Neural cell (in vitro differentiated cells): ENCODE results near the gene CRTAC1. TPM values are rescaled to one million over a fixed set of nuclear protein-coding genes. Genes with fewer than 3 reads are reported as not detected.

ENCODE experiments used
- H2AFZ ChIP-seq: fragments of 200-600, 300-800 bp; sonication (generic), shearing (Covaris generic); 2 replicates; pipeline ENCODE4 v1.6.0; 2014; ENCODE audit warnings: low read depth, mild to moderate bottlenecking, antibody characterized with exemption, low read length, moderate library complexity
- H3F3A ChIP-seq: fragments of 200-600 bp; shearing (Covaris generic); 2 replicates; pipeline ENCODE4 v1.6.1; 2016; ENCODE audit warnings: mild to moderate bottlenecking, moderate library complexity, mixed read lengths, antibody characterized with exemption, low read length; ENCODE audit not compliant: insufficient read depth, poor library complexity, severe bottlenecking
- H3K27ac ChIP-seq: fragments of 200-600, 300-800 bp; sonication (generic), shearing (Covaris generic); 2 replicates; pipeline ENCODE4 v1.5.1; 2014; ENCODE audit warnings: mild to moderate bottlenecking, low read length, moderate library complexity
- H3K27me3 ChIP-seq: fragments of 300-800, 200-600 bp; sonication (generic), shearing (Covaris generic); 2 replicates; pipeline ENCODE4 v1.6.0; 2014; ENCODE audit warnings: mild to moderate bottlenecking, low read depth, low read length, moderate library complexity; ENCODE audit not compliant: insufficient read depth
- H3K36me3 ChIP-seq: fragments of 300-800, 200-600 bp; sonication (generic), shearing (Covaris generic); 2 replicates; pipeline ENCODE4 v1.5.1; 2014; ENCODE audit warnings: mild to moderate bottlenecking, antibody characterized with exemption, low read length, moderate library complexity; ENCODE audit not compliant: insufficient read depth
- H3K4me2 ChIP-seq: fragments of 300-800, 200-600 bp; sonication (generic), shearing (Covaris generic); 2 replicates; pipeline ENCODE4 v1.6.0; 2014; ENCODE audit warnings: mild to moderate bottlenecking, low read length
- H3K4me3 ChIP-seq: fragments of 300-800, 200-600 bp; sonication (generic), shearing (Covaris generic); 2 replicates; pipeline ENCODE4 v1.5.1; 2014; ENCODE audit warnings: mild to moderate bottlenecking, low read length, moderate library complexity
- H3K79me2 ChIP-seq: fragments of 200-600 bp; shearing (Covaris generic); replicated peaks from 2 replicates; pipeline ENCODE4 v1.6.0; 2014; ENCODE audit warnings: mild to moderate bottlenecking, low read length, moderate library complexity; ENCODE audit not compliant: insufficient read depth
- H3K9ac ChIP-seq: fragments of 300-800, 200-600 bp; sonication (generic), shearing (Covaris generic); 2 replicates; pipeline ENCODE4 v1.6.1; 2016; ENCODE audit warnings: mild to moderate bottlenecking, low read length, mixed read lengths
- H3K9me2 ChIP-seq: fragments of 200-600 bp; shearing (Covaris generic); 2 replicates; pipeline ENCODE4 v1.6.1; 2016; ENCODE audit warnings: mild to moderate bottlenecking, low read length, mixed read lengths; ENCODE audit not compliant: insufficient read depth
- H3K9me3 ChIP-seq: fragments of 200-600, 300-800 bp; sonication (generic), shearing (Covaris generic); 2 replicates; pipeline ENCODE4 v1.6.1; 2016; ENCODE audit warnings: mild to moderate bottlenecking, mixed run types, low read length, moderate library complexity, mixed read lengths
- H4K20me1 ChIP-seq: fragments of 200-600 bp; shearing (Covaris generic); 2 replicates; pipeline ENCODE4 v1.6.1; 2016; ENCODE audit warnings: mild to moderate bottlenecking, mixed run types; ENCODE audit not compliant: insufficient read depth
- EP300 ChIP-seq: fragments of 450-650 bp; conservative IDR thresholded peaks from 2 replicates; pipeline ENCODE4 v1.6.1; 2014; ENCODE audit warnings: antibody characterized with exemption, mild to moderate bottlenecking, moderate library complexity; ENCODE audit not compliant: poor library complexity, severe bottlenecking
- EZH2 ChIP-seq: fragments of 200-600, 300-800 bp; shearing (Covaris generic), sonication (generic); IDR thresholded peaks from 2 replicates; pipeline ENCODE4 v1.6.1; 2014; ENCODE audit warnings: antibody characterized with exemption, low read length, borderline replicate concordance, mild to moderate bottlenecking; ENCODE audit not compliant: insufficient read depth, poor library complexity, severe bottlenecking
- MXI1 ChIP-seq: fragments of 450-650 bp; conservative IDR thresholded peaks from 2 replicates; pipeline ENCODE4 v1.6.1; 2014; ENCODE audit warnings: antibody characterized with exemption, mild to moderate bottlenecking; ENCODE audit not compliant: poor library complexity, severe bottlenecking
- POLR2AphosphoS5 ChIP-seq: IDR thresholded peaks from 2 replicates; pipeline ENCODE4 v1.6.1; 2012
- RAD21 ChIP-seq: fragments of 450-650 bp; conservative IDR thresholded peaks from 2 replicates; pipeline ENCODE4 v1.6.1; 2014; ENCODE audit warnings: antibody characterized with exemption, mild to moderate bottlenecking, moderate library complexity
- SMC3 ChIP-seq: fragments of 450-650 bp; conservative IDR thresholded peaks from 2 replicates; pipeline ENCODE4 v1.6.1; 2014; ENCODE audit warnings: antibody characterized with exemption, mild to moderate bottlenecking, moderate library complexity; ENCODE audit not compliant: poor library complexity
- TAF1 ChIP-seq: IDR thresholded peaks from 2 replicates; pipeline ENCODE4 v1.6.1; 2012; ENCODE audit warnings: low read depth
- polyA plus RNA-seq: library from polyadenylated mRNA; depleted of rRNA; stranded (reverse); fragments of >200 nt; gene quantifications from 2 replicates; pipeline ENCODE4 v1.2.3, GENCODE V29; 2014
- TF ChIP-seq, protein P1 (sequence below): IDR thresholded peaks from 2 replicates; pipeline ENCODE4 v1.6.1; 2012; ENCODE audit warnings: borderline replicate concordance
- TF ChIP-seq, protein P2 (sequence below): fragments of 450-650 bp; IDR thresholded peaks from 2 replicates; pipeline ENCODE4 v1.5.1; 2014; ENCODE audit warnings: antibody characterized with exemption, mild to moderate bottlenecking, moderate library complexity; ENCODE audit not compliant: poor library complexity, severe bottlenecking

Gene CRTAC1
- polyA plus RNA-seq, 1 donor from 2014 or later: 1.1 TPM

DNA sequence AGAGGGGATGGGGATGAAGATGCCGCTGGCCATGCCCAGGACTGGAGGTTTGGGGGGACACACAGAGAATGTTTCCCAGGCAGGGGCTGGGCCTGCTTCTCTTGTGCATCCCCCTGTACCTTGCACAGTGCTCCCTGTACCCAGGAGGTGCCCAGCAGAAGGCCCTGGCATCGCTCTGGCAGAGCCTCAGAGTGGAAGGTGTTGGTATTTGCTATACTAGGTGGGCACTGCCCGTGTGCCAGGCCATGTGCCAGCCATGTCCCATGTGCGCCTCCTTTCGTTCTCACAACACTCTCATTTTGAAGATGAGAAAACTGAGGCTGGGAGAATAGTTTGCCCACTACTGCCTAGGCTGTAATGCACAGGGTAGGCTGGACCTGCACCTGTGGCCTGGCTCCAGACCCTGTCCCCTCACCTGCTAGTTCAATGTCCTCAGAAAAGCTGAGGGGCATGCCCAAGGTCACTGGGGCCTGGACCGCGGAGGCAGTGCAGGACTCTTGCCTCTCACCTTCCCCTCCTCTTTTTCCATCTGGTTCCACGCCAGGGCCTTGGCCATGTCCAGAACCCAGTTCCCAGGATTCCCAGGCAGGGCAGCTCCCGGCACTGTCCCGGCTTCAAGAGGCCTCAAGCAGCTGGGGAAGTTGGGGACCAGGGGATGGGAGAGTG, 116.1 kb downstream of the CRTAC1 start:
- TF ChIP-seq TAF1 (no peak), EP300 (no peak), RAD21 (no peak), MXI1 (no peak), POLR2AphosphoS5 (no peak), EZH2 (no peak)
- TF ChIP-seq, protein P1, sequence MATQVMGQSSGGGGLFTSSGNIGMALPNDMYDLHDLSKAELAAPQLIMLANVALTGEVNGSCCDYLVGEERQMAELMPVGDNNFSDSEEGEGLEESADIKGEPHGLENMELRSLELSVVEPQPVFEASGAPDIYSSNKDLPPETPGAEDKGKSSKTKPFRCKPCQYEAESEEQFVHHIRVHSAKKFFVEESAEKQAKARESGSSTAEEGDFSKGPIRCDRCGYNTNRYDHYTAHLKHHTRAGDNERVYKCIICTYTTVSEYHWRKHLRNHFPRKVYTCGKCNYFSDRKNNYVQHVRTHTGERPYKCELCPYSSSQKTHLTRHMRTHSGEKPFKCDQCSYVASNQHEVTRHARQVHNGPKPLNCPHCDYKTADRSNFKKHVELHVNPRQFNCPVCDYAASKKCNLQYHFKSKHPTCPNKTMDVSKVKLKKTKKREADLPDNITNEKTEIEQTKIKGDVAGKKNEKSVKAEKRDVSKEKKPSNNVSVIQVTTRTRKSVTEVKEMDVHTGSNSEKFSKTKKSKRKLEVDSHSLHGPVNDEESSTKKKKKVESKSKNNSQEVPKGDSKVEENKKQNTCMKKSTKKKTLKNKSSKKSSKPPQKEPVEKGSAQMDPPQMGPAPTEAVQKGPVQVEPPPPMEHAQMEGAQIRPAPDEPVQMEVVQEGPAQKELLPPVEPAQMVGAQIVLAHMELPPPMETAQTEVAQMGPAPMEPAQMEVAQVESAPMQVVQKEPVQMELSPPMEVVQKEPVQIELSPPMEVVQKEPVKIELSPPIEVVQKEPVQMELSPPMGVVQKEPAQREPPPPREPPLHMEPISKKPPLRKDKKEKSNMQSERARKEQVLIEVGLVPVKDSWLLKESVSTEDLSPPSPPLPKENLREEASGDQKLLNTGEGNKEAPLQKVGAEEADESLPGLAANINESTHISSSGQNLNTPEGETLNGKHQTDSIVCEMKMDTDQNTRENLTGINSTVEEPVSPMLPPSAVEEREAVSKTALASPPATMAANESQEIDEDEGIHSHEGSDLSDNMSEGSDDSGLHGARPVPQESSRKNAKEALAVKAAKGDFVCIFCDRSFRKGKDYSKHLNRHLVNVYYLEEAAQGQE: no peak
- TF ChIP-seq, protein P2, sequence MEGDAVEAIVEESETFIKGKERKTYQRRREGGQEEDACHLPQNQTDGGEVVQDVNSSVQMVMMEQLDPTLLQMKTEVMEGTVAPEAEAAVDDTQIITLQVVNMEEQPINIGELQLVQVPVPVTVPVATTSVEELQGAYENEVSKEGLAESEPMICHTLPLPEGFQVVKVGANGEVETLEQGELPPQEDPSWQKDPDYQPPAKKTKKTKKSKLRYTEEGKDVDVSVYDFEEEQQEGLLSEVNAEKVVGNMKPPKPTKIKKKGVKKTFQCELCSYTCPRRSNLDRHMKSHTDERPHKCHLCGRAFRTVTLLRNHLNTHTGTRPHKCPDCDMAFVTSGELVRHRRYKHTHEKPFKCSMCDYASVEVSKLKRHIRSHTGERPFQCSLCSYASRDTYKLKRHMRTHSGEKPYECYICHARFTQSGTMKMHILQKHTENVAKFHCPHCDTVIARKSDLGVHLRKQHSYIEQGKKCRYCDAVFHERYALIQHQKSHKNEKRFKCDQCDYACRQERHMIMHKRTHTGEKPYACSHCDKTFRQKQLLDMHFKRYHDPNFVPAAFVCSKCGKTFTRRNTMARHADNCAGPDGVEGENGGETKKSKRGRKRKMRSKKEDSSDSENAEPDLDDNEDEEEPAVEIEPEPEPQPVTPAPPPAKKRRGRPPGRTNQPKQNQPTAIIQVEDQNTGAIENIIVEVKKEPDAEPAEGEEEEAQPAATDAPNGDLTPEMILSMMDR: no peak
- H3K79me2 ChIP-seq: no peaks in the 10 kb centered on the region
- no peaks in the 10 kb centered on the region for H3K27me3 ChIP-seq
- H3F3A ChIP-seq: no peaks in the 10 kb centered on the region
- H4K20me1 ChIP-seq: no peaks in the 10 kb centered on the region
- no peaks in the 10 kb centered on the region for H3K36me3 ChIP-seq
- no peaks in the 10 kb centered on the region for H3K9me3 ChIP-seq
- H2AFZ ChIP-seq: no peak overlapping the region
- H3K27ac ChIP-seq: no peak overlapping the region
- no peak overlapping the region for H3K4me2 ChIP-seq
- H3K9ac ChIP-seq: no peak overlapping the region
- H3K4me3 ChIP-seq: no peak overlapping the region
- H3K9me2 ChIP-seq: no peaks in the 10 kb centered on the region

DNA sequence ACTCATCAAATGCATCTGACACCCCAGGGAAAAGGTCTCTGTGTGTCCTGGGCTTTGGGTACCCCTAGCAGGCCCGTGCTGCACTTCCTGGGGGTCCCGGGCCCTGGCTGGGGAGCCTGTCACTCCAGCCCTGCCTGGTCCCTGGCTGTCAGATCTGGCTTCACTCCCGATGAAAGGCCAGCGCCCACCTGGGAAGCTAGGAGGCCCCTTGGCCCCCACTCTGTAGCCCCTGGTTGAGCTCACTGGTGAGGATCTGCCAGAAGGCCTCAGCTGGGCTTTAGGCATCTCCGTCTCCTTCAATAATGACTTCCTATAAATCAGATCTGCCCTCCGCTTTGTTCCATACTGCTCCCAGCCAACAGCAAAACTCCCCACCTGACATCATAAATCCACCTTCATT, 116.8 kb downstream of the CRTAC1 start:
- Histone ChIP-seq H3K79me2 (no peaks in the 10 kb centered on the region), H3K4me3 (no peak overlapping the region), H3K27ac (no peak overlapping the region), H3F3A (no peaks in the 10 kb centered on the region), H3K36me3 (no peaks in the 10 kb centered on the region), H3K4me2 (no peak overlapping the region), H3K9me2 (no peaks in the 10 kb centered on the region), H3K9ac (no peak overlapping the region), H2AFZ (no peak overlapping the region), H3K9me3 (no peaks in the 10 kb centered on the region), H4K20me1 (no peaks in the 10 kb centered on the region), H3K27me3 (no peaks in the 10 kb centered on the region)
- TF ChIP-seq, protein P2: no peak
- TF ChIP-seq EZH2: no peak
- TF ChIP-seq MXI1: no peak
- TF ChIP-seq POLR2AphosphoS5: no peak
- no peak for TF ChIP-seq RAD21
- TF ChIP-seq EP300: no peak
- TF ChIP-seq SMC3: no peak
- TF ChIP-seq, protein P1: no peak
- no peak for TF ChIP-seq TAF1
